HG03196 (cell line): Measurements from ENCODE around the gene CPNE8.
A peak's percentile ranks its signal among the peaks of the same experiment; 100 is the strongest.

Experiments used
- ATAC-seq: cut with Tn5 transposase; IDR thresholded peaks from one replicate; pipeline ENCODE4 v1.9.1; 2021; ENCODE audit not compliant: unreplicated experiment

The CPNE8 gene

GRCh38 chr12:38838056-38838850, 67.1 kb downstream of the CPNE8 start:
- no peak for ATAC-seq

- ATAC-seq, result no peak
These were observed 73.7 kb downstream of the CPNE8 start for GRCh38 chr12:38831715-38832114.

GRCh38 chr12:38825006-38825405, 80.4 kb downstream of the CPNE8 start:
- no peak for ATAC-seq

- ATAC-seq, result no peak
These were observed 81.7 kb downstream of the CPNE8 start for GRCh38 chr12:38823738-38824137.

GRCh38 chr12:38823314-38823713, 82.1 kb downstream of the CPNE8 start:
- no peak for ATAC-seq

- ATAC-seq, result no peak
These were observed 87.4 kb downstream of the CPNE8 start for GRCh38 chr12:38817942-38818341.

GRCh38 chr12:38813923-38814322, 91.5 kb downstream of the CPNE8 start:
- ATAC-seq, result no peak

- ATAC-seq, result no peak
These were observed 93.5 kb downstream of the CPNE8 start for GRCh38 chr12:38811814-38812356.

- ATAC-seq, result no peak
These were observed 95.6 kb downstream of the CPNE8 start for GRCh38 chr12:38809832-38810231.

GRCh38 chr12:38788106-38788505, 117.3 kb downstream of the CPNE8 start:
- no peak for ATAC-seq

GRCh38 chr12:38785381-38785780, 120.0 kb downstream of the CPNE8 start:
- no peak for ATAC-seq

- no peak for ATAC-seq
These were observed 122.1 kb downstream of the CPNE8 start for GRCh38 chr12:38783304-38783703.

GRCh38 chr12:38782359-38782758, 123.0 kb downstream of the CPNE8 start:
- ATAC-seq, result no peak

- no peak for ATAC-seq
These were observed 128.7 kb downstream of the CPNE8 start for GRCh38 chr12:38776647-38777046.

GRCh38 chr12:38775457-38775856, 129.9 kb downstream of the CPNE8 start:
- ATAC-seq, result peak; percentile 95

- ATAC-seq, result no peak
These were observed 133.0 kb downstream of the CPNE8 start for GRCh38 chr12:38772437-38772836.

GRCh38 chr12:38771871-38772270, 133.5 kb downstream of the CPNE8 start:
- ATAC-seq, result peak; percentile 75

GRCh38 chr12:38761636-38762342, 143.6 kb downstream of the CPNE8 start:
- no peak for ATAC-seq

- ATAC-seq, result no peak
These were observed 144.3 kb downstream of the CPNE8 start for GRCh38 chr12:38761111-38761510.

- no peak for ATAC-seq
These were observed 145.8 kb downstream of the CPNE8 start for GRCh38 chr12:38759621-38760020.

GRCh38 chr12:38746744-38747143, 158.6 kb downstream of the CPNE8 start:
- ATAC-seq, result no peak

- no peak for ATAC-seq
These were observed 159.8 kb downstream of the CPNE8 start for GRCh38 chr12:38745601-38746000.
